ENCODE results near the gene RARG.
"Not testable (repeated sequence)": the region's sequence is repeated elsewhere in the genome, so short reads cannot be mapped to it uniquely, and the experiment has no call there.

RARG gene

GRCh38 chr12:53190108-53190729 lies 41.8 kb downstream of the RARG start:
- peak; percentile 45 for DNase-seq

DNA sequence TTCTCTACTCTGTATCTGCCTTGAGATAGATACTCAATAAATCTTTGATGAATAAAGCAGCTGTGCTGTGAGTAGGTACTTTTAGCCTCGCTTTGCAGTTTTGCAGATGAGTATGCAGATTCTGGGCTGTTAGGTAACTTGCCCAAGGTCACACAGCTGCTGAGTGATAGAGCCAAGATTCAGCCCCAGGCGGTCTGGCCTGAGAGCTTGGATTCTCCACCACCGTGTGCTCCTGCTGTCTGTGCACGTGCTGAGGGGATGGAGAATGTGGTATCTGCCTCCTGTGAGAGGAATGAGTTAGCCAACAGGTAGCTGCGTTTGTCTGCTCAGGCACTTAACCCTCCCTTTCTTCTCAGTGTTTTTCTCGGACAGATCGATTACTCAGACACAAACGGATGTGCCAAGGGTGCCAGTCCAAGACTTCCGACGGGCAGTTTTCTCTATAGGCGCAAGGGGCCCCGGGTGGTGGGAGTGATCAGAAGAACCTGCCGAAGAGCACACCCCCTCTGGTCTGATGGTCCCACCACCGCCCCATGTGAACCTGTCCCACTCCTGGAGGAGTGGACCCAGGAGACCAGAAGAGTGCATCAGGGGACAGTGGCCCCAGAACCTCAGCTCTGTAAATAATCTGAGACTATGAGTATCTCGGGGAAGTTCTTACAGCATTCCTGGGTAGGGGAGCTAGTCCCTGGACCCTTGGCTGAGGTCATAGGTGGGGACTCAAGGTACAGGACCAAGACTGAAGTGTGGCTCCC lies 44.7 kb downstream of the RARG start:
- no peak for DNase-seq

DNA sequence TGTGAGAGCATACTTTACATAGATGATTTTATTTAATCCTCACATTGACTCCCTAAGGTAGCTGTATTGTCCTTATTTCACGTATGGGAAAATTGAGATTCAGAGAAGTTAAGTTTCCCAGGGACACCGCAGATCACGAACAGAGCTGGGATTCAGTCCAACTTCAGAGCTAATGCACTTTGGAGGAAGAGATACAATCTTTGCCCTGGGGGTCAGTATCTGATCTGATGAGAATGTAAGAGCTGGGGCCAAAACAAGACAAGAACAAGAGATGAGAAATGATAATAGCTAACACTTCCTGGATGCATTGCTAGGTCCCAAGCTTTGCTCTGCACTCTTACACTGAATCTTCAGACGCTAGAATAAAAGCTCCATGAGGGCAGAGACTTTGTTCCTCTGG lies 45.3 kb downstream of the RARG start:
- no peak for DNase-seq

GRCh38 chr12:53185582-53186153 lies 46.3 kb downstream of the RARG start:
- no peak for DNase-seq

DNA sequence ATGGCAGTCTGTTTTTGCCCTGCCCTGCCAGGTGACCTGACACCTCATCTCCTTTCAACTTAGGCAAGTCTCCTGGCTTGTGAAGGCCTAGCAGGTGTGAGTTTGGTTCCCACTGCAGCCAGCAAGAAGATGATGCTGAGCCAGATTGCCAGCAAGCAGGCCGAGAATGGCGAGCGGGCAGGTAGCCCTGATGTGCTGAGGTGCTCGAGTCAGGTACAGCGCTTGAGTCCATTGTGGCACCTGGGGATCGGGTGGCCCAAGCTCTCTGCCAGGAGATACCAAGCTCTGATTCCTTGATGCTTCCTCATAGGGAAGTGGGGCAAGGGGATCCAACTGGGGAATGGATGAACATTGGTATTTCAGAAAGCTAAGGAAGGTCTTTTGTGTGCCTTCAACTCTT lies 47.2 kb downstream of the RARG start:
- DNase-seq = no peak

DNA sequence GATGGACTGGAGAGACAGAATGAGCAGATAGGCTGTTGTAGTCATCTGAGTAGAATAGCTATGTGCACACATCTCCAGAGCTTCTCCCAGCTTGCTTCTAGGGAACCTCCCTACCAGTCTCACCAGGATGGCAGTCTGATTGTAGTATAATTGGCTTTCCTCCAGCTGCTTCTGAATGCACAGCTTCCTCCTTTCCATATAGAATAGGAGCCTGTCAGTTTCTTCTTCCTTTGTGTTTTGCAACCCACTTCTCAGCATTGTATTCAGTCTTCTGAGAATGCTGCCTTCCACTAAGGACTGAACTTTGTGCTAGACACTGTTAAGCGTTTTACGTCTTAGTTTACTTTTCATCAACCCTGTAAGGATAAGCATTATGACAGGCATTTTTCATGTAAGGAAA lies 49.1 kb downstream of the RARG start:
- DNase-seq = no peak

DNA sequence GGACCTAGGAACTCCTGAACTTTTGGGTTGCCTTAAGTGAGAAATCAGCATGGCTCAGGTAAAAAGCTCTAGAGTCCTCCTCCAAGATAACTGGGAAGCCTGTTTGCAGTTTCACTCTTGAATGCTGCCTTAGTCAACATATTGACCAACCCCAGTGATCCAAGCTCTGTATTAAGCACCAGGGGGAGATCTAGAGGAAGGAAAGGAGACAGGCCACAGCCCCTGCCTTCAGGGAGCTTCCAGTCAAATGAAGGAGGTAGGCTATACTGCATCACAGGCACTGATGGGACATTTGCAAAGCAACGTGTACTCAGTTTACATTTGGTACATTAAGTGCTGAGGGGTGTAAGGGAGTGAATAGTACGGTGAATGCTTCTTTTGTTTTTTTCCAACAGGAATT lies 50.1 kb downstream of the RARG start:
- no peak for DNase-seq

- DNase-seq = peak; percentile 65
Observed at GRCh38 chr12:53180931-53181645, 50.9 kb downstream of the RARG start.

DNA sequence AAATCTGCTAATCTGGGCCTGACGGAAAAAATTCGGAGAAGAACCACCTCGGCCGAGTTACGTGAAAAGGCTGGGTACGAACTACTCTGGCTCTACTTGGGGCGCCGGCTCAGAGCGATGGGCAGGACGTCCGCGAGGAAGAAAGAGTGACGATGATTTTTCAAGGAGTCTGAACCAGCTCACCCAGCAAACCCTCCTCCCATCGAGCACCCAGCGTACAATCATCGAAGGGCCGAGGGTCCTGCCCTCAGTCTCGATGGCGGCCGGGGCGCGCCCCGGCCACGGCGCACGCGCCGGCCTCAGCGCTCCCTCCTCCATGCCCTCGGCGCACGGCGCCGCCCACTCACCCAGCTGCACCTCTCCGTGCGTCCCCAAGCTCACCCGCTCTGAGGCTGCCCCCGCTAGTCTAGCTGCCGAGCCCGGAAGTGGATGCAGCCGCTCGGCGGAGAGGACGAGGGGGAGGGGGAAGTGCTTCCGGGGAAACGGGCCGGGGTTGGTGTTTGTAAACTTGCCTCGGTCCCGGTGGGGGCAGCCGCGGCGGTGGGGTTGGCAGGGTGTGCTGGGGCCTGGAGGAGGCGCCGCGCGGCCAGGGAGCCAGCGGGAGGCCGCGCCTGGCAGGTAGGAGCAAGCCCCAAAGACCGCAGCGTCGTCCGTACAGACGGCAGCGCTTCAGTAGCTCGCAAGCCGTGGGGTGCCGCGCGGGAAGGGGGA lies 51.6 kb downstream of the RARG start, which contains the start of the genes CSAD and ZNF740:
Gene CSAD, minus strand, starts transcription at position 706 of the 711 bp plus-strand sequence. CDS start 7,455 bp downstream, outside the sequence.
Gene ZNF740, plus strand, starts transcription at position 503 of the 711 bp plus-strand sequence. CDS start 1,262 bp downstream, outside the sequence.
- DNase-seq = peak; percentile 97

DNA sequence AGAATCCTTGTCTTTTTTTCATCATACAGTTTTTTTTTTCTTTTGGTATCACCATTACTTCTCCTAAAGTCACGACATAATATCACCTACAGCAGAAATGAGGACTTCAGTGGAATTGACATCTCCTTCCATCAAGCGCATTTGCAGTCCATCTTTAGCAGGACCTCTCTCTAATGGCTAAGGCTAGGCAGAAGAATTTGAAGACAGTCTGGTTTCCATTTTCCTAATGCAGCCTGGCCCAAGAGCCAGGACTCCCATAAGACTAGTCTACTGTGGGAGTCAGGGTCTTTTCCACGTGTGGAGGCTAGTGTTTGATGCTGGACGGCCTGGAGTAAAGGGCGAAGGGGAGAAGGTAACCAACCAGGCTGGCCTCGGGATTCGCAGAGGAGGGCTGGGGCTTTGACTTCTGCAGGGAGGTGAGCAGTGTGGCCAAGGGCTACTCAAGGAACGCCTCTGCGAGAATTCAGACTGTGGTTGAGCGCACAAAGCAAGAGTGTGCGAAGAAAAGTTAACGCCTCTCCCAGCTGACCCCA lies 52.3 kb downstream of the RARG start:
- DNase-seq = no peak

DNA sequence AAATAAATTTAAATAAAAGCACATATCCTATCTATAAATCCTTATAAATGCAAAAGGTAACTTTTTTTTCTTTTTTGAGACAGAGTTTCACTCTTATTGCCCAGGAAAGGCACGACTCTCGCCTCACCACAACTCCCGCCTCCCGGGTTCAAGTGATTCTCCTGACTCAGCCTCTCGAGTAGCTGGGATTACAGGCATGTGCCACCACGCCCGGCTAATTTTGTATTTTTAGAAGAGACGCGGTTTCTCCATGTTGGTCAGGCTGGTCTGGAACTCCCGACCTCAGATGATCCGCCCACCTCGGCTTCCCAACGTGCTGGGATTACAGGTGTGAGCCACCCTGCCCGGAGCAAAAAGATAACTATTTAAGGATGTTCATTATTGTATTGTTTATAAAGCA lies 53.2 kb downstream of the RARG start:
- DNase-seq = not testable (repeated sequence)

DNA sequence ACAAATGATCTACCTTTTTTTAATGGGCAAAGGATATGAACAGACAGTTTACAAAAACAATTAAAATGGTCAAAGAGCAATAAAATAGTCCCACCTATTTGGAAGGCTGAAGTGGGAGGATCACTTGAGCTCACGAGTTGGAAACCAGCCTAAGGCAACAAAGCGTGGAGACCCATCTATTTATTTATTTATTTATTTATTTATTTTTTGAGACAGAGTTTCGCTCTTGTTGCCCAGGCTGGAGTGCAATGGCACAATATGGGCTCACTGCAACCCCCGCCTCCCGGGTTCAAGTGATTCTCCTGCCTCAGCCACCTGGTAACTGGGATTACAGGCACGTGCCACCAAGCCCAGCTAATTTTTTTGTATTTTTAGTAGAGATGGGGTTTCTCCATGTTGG lies 54.6 kb downstream of the RARG start:
- DNase-seq = not testable (repeated sequence)

GRCh38 chr12:53176750-53177149 lies 55.3 kb downstream of the RARG start:
- no peak for DNase-seq

- no peak for DNase-seq
Observed at GRCh38 chr12:53174881-53175491, 57.0 kb downstream of the RARG start.

GRCh38 chr12:53173085-53173715 lies 58.8 kb downstream of the RARG start:
- no peak for DNase-seq

DNA sequence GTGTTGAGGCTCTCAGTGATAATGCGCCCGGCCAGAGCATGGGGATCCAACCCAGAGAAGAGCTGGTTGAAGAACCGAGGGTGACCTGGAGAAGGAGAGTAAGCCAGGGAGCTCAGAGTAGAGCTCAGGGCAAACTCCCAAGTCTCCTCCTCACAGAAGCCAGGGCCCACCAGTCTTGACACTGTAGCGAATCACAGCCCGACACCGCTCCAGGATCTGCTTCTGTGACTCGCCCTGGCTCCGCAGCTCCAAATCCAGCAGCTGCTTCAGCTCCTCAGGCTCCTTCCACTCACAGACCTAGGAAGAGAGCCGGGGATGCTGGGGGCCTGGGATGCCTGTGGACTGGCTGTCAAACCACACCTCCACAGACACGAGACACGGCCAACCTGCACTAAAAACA lies 59.7 kb downstream of the RARG start:
- no peak for DNase-seq

DNA sequence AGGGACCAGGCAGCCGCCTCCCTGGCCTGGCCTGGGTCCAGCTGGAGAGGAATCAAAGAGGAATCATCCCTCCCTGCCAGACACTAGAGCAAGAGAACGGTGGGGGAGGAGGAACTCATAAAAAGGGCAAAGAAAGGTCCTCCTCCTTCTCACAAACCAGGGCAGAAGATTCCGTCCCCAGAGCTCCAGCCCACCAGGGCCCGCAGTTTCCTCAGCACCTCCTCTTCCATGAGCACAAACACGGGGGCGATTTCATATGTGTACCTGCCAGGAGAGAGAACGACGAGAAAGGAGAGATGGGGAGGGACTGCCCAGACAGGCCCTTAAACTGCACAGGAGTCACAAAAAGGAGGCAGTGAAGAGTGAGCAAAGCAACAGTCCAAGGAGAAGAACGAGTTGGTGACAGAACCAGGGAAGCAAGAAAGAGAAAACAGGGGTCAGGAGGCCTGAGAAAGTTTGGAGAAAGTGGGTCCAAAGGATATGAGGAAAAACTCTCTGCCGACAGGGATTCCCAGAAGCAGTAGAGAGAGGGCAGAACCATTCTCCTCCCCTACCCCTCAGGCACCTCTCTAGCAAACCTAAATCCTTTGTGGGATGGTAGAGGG lies 60.2 kb downstream of the RARG start:
- DNase-seq = no peak

DNA sequence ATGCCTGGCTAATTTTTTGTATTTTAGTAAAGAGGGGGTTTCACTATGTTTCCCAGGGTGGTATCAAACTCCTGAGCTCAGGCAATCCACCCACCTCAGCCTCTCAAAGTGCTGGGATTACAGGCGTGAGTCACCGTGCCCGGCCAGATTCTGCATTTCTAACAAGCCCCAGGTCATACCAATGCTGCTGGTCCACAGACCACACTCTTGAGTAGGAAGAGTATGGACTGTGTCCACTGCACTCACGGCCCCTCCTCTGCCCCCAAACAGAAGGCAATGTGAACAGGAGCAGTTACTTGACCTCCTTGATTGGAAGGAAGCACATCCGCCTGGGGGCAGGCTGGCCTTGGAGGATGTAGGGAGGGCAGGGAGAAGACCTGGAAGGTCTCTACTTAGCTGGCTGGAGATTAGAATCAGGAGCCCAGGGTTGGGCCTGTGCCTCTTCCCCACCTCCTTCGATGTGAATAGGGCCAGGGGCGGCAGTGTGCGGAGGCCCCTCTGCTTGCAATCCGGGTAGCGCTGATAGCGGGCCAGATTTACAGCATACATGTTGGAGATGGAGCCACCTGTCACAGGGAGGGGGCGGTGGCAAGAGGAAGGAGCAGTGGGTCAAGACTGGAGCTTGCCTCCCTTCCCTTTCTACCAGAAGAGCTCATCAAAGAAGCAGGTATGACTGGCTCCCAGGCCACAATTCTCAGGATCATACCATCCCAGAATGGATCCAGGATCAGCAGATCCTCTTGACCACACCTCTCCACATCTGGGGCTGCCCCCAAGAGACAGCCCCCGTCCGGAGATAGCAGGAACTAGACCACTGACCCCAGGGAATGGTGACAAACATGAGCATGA lies 60.9 kb downstream of the RARG start:
- no peak for DNase-seq

DNA sequence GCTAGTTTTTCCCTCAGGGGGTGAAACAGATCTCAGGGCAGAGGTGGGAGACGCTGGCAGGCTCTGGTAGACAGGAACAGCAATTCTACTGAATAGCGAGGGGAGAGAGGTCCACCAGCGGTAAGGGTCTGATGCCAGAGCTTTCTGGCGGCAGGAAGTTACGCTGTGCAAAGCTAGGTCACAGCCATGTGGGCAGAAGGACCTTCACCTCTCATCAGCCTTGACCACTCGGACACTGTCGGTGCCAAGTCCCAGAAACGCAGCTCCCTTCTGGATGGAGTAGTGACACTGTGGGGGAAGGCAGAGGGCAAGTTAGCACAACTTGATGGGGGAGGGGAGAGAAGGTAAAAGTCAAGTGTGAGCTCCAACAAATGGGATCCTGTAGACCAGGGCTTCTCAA lies 61.8 kb downstream of the RARG start:
- no peak for DNase-seq

DNA sequence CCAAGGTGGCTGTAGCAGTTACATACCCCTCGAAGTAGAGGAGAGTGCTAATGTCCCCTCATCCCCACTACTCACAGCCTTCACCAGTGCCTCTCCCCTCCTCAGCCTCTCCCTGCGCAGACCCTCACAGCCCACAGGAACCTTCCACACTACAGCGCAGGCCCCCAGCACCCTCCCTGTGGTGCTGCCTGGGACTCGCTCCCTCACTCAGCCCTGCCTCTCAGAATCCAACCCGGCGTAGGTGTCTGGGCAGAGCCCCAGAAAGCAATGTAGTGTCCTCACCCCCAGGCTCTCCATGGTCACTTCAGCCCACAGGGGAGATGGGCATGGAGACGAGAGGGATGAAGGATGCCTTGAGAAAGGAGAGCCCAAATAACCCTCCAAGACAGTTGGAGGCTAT lies 62.4 kb downstream of the RARG start:
- no peak for DNase-seq
